Keratinocyte (primary cell): Measurements from ENCODE around the gene CRIM1.

Experiments used
- CTCF ChIP-seq, 3 experiments: IDR thresholded peaks in 1 of 3; conservative IDR thresholded peaks in 1 of 3; optimal IDR thresholded peaks in 1 of 3; 2 replicates in 2 of 3; 3 replicates in 1 of 3; pipeline versions ENCODE3 to v1.5.1; 2011; ENCODE audit warnings: low read length in 3 of 3, mild to moderate bottlenecking in 3 of 3, moderate library complexity in 2 of 3, control low read depth in 1 of 3, inconsistent platforms in 1 of 3; ENCODE audit not compliant: insufficient read depth in 2 of 3; ENCODE audit errors: extremely low read depth in 1 of 3
- EZH2 ChIP-seq: IDR thresholded peaks from one replicate; pipeline ENCODE4 v1.6.1; 2012; ENCODE audit warnings: inconsistent platforms, mild to moderate bottlenecking, low read length, moderate library complexity

GRCh38 chr2:36376992-36377738 is 21.6 kb downstream of the CRIM1 start:
- peak in 2 of 3 experiments; percentile 26 to 47 for TF ChIP-seq CTCF (optimal IDR thresholded peaks at IDR 0.05 in 1 of 3, IDR thresholded peaks at IDR 0.05 in 1 of 3, conservative IDR thresholded peaks at IDR 0.05 in 1 of 3; ENCODE audit: extremely low read depth in 1 of 3, insufficient read depth in 2 of 3, low read length in 3 of 3)
- no peak for TF ChIP-seq EZH2
